Upper lobe of right lung (tissue), 1 donor: ENCODE results near the gene C17orf113. TPM values are rescaled to one million over a fixed set of nuclear protein-coding genes. Genes with fewer than 3 reads are reported as not detected.

ENCODE experiments used
- ATAC-seq: fragments of 200-7000 bp; cut with Tn5 transposase; one replicate; pipeline ENCODE4 v1.9.1; 2020; ENCODE audit warnings: mild to moderate bottlenecking, moderate library complexity
- DNase-seq: peaks from one replicate; pipeline ENCODE4 v3.0.0-alpha.2; 2020
- H3K27ac ChIP-seq: fragments of 200-600 bp; one replicate; pipeline ENCODE4 v1.8.0; 2022
- H3K27me3 ChIP-seq: fragments of 200-600 bp; one replicate; pipeline ENCODE4 v1.8.0; 2022; ENCODE audit warnings: mild to moderate bottlenecking
- H3K36me3 ChIP-seq: fragments of 200-600 bp; one replicate; pipeline ENCODE4 v1.8.0; 2022
- H3K4me1 ChIP-seq: fragments of 200-600 bp; one replicate; pipeline ENCODE4 v1.8.0; 2022
- H3K4me3 ChIP-seq: fragments of 200-600 bp; one replicate; pipeline ENCODE4 v1.8.0; 2022; ENCODE audit warnings: mild to moderate bottlenecking
- H3K9me3 ChIP-seq: fragments of 200-600 bp; one replicate; pipeline ENCODE4 v1.8.0; 2022
- CTCF ChIP-seq: fragments of 200-600 bp; IDR thresholded peaks from one replicate; pipeline ENCODE4 v1.8.0; 2022; ENCODE audit warnings: antibody characterized with exemption
- intact Hi-C: fragments of 100-400 bp; cut with DNase I; formaldehyde crosslinking; loops from one replicate; pipeline ENCODE4 v1.11.0; 2022
- total RNA-seq: library from RNA; stranded (reverse); fragmentation: NEBNext Ultra II Directional; extraction: Animal tissue kit (Norgen Biotek cat#: 25700); gene quantifications from one replicate; pipeline ENCODE4 v1.2.1, GENCODE V29; 2021
- donor health status: DM: no; HTN: yes; CAD: no; lungs with severe emphysema.

Gene C17orf113
- total RNA-seq, 1 donor from 2014 or later: 0.72 TPM

- TF ChIP-seq CTCF: no peak
- ATAC-seq (no peak), DNase-seq (no peak)
- Histone ChIP-seq H3K4me3 (no peak overlapping the region), H3K27ac (no peak overlapping the region), H3K4me1 (peaks cover 4% of the 10 kb centered on the region), H3K27me3 (peaks cover 28% of the 10 kb centered on the region), H3K36me3 (no peaks in the 10 kb centered on the region), H3K9me3 (no peaks in the 10 kb centered on the region)
- intact Hi-C loops: no loop called here
Observed at GRCh38 chr17:42094375-42095069, 44.1 kb upstream of the C17orf113 start.

- DNase-seq (no peak), ATAC-seq (no peak)
- intact Hi-C loops: no loop called here
- TF ChIP-seq CTCF: no peak
- Histone ChIP-seq H3K36me3 (no peaks in the 10 kb centered on the region), H3K4me3 (no peak overlapping the region), H3K27ac (no peak overlapping the region), H3K27me3 (peaks cover 43% of the 10 kb centered on the region), H3K9me3 (no peaks in the 10 kb centered on the region), H3K4me1 (peaks cover 1% of the 10 kb centered on the region)
Observed at GRCh38 chr17:42092939-42093338, 42.5 kb upstream of the C17orf113 start.

GRCh38 chr17:42090964-42091790, 40.8 kb upstream of the C17orf113 start:
- Histone ChIP-seq H3K27ac (no peak overlapping the region), H3K4me1 (no peaks in the 10 kb centered on the region), H3K4me3 (no peak overlapping the region), H3K9me3 (no peaks in the 10 kb centered on the region), H3K27me3 (peaks cover 25% of the 10 kb centered on the region), H3K36me3 (no peaks in the 10 kb centered on the region)
- intact Hi-C loops: no loop called here
- DNase-seq (no peak), ATAC-seq (no peak)
- TF ChIP-seq CTCF: no peak

- intact Hi-C loops: no loop called here
- DNase-seq (no peak), ATAC-seq (no peak)
- no peak for TF ChIP-seq CTCF
- Histone ChIP-seq H3K4me1 (no peaks in the 10 kb centered on the region), H3K4me3 (no peak overlapping the region), H3K9me3 (no peaks in the 10 kb centered on the region), H3K27ac (no peak overlapping the region), H3K36me3 (no peaks in the 10 kb centered on the region), H3K27me3 (peaks cover 16% of the 10 kb centered on the region)
Observed at GRCh38 chr17:42088736-42089135, 38.3 kb upstream of the C17orf113 start.

GRCh38 chr17:42087736-42088705, 37.6 kb upstream of the C17orf113 start:
- intact Hi-C loops: no loop called here
- Histone ChIP-seq H3K36me3 (no peaks in the 10 kb centered on the region), H3K9me3 (no peaks in the 10 kb centered on the region), H3K4me1 (no peaks in the 10 kb centered on the region), H3K4me3 (no peak overlapping the region), H3K27ac (no peak overlapping the region), H3K27me3 (peaks cover 16% of the 10 kb centered on the region)
- DNase-seq (no peak), ATAC-seq (peak; percentile 21)
- TF ChIP-seq CTCF: no peak
